Measurements from ENCODE around the gene LTBP1. TPM values are rescaled to one million over a fixed set of nuclear protein-coding genes. Genes with fewer than 3 reads are reported as not detected.

The LTBP1 gene
- total and polyA plus RNA-seq, 4 donors: 107 to 573 (median 545) TPM

GRCh38 chr2:33008716-33009115 is 62.0 kb downstream of the LTBP1 start:
- no peak overlapping the region for H3K27ac ChIP-seq (ENCODE audit: low read depth in 1 of 2, low read length in 2 of 2)
- H3K36me3 ChIP-seq (ENCODE audit: control insufficient read depth in 1 of 2, insufficient read depth in 2 of 2, low read length in 1 of 2): no peaks in the 10 kb centered on the region
- DNase-seq (no peak), ATAC-seq (ENCODE audit: low FRiP score) (no peak)
- H3K4me3 ChIP-seq (ENCODE audit: low read length in 2 of 2): no peak overlapping the region
- no peaks in the 10 kb centered on the region for H3K9me3 ChIP-seq (ENCODE audit: control insufficient read depth, low read length)
- no peaks in the 10 kb centered on the region for H3K4me1 ChIP-seq (ENCODE audit: control insufficient read depth in 1 of 2, insufficient read depth in 2 of 2, low read length in 2 of 2)
- 100% methylated on average over 1 of the region's 1 CpG for WGBS, 2 donors
- intact Hi-C loops (cut with DNase I): no loop called here
- H3K27me3 ChIP-seq (ENCODE audit: control insufficient read depth in 1 of 2, insufficient read depth in 2 of 2, low read length in 1 of 2): no peaks in the 10 kb centered on the region

- ATAC-seq (ENCODE audit: low FRiP score) (no peak), DNase-seq (no peak)
- intact Hi-C loops (cut with DNase I): no loop called here
- peaks cover 0 to 1% of the 10 kb centered on the region in 2 donors for H3K4me1 ChIP-seq (ENCODE audit: control insufficient read depth in 1 of 2, insufficient read depth in 2 of 2, low read length in 2 of 2)
- H3K27me3 ChIP-seq (ENCODE audit: control insufficient read depth in 1 of 2, insufficient read depth in 2 of 2, low read length in 1 of 2): no peaks in the 10 kb centered on the region
- H3K36me3 ChIP-seq (ENCODE audit: control insufficient read depth in 1 of 2, insufficient read depth in 2 of 2, low read length in 1 of 2): no peaks in the 10 kb centered on the region
- no peaks in the 10 kb centered on the region for H3K9me3 ChIP-seq (ENCODE audit: control insufficient read depth, low read length)
- no peak overlapping the region for H3K4me3 ChIP-seq (ENCODE audit: low read length in 2 of 2)
- WGBS, 2 donors: 98 to 99% methylated on average over 3 of the region's 3 CpGs
- no peak overlapping the region for H3K27ac ChIP-seq (ENCODE audit: low read depth in 1 of 2, low read length in 2 of 2)
Measured at GRCh38 chr2:33009249-33009648, 62.5 kb downstream of the LTBP1 start.

GRCh38 chr2:33011373-33011772 is 64.6 kb downstream of the LTBP1 start:
- Histone ChIP-seq H3K9me3 (ENCODE audit: control insufficient read depth, low read length) (no peaks in the 10 kb centered on the region), H3K4me1 (ENCODE audit: control insufficient read depth in 1 of 2, insufficient read depth in 2 of 2, low read length in 2 of 2) (peaks cover 3% of the 10 kb centered on the region in 2 donors), H3K4me3 (ENCODE audit: low read length in 2 of 2) (no peak overlapping the region), H3K27me3 (ENCODE audit: control insufficient read depth in 1 of 2, insufficient read depth in 2 of 2, low read length in 1 of 2) (no peaks in the 10 kb centered on the region), H3K36me3 (ENCODE audit: control insufficient read depth in 1 of 2, insufficient read depth in 2 of 2, low read length in 1 of 2) (no peaks in the 10 kb centered on the region), H3K27ac (ENCODE audit: low read depth in 1 of 2, low read length in 2 of 2) (no peak overlapping the region)
- 93 to 98% methylated on average over 2 of the region's 2 CpGs for WGBS, 2 donors
- ATAC-seq (ENCODE audit: low FRiP score) (no peak), DNase-seq (no peak)
- intact Hi-C loops (cut with DNase I): no loop called here

GRCh38 chr2:33011941-33012340 is 65.2 kb downstream of the LTBP1 start:
- H3K27ac ChIP-seq (ENCODE audit: low read depth in 1 of 2, low read length in 2 of 2): no peak overlapping the region
- H3K4me1 ChIP-seq (ENCODE audit: control insufficient read depth in 1 of 2, insufficient read depth in 2 of 2, low read length in 2 of 2): peaks cover 3% of the 10 kb centered on the region in 2 donors
- H3K4me3 ChIP-seq (ENCODE audit: low read length in 2 of 2): no peak overlapping the region
- whole genome bisulfite sequencing, 2 donors: 82 to 90% methylated on average over 3 of the region's 3 CpGs
- H3K27me3 ChIP-seq (ENCODE audit: control insufficient read depth in 1 of 2, insufficient read depth in 2 of 2, low read length in 1 of 2): no peaks in the 10 kb centered on the region
- ATAC-seq (ENCODE audit: low FRiP score) (no peak), DNase-seq (no peak)
- intact Hi-C loops (cut with DNase I): no loop called here
- no peaks in the 10 kb centered on the region for H3K36me3 ChIP-seq (ENCODE audit: control insufficient read depth in 1 of 2, insufficient read depth in 2 of 2, low read length in 1 of 2)
- H3K9me3 ChIP-seq (ENCODE audit: control insufficient read depth, low read length): no peaks in the 10 kb centered on the region

- no peak for ATAC-seq (ENCODE audit: low FRiP score)
- Histone ChIP-seq H3K27ac (ENCODE audit: low read depth in 1 of 2, low read length in 2 of 2) (no peak overlapping the region), H3K4me1 (ENCODE audit: control insufficient read depth in 1 of 2, insufficient read depth in 2 of 2, low read length in 2 of 2) (peaks cover 3% of the 10 kb centered on the region in 2 donors), H3K27me3 (ENCODE audit: control insufficient read depth in 1 of 2, insufficient read depth in 2 of 2, low read length in 1 of 2) (no peaks in the 10 kb centered on the region), H3K9me3 (ENCODE audit: control insufficient read depth, low read length) (no peaks in the 10 kb centered on the region), H3K36me3 (ENCODE audit: control insufficient read depth in 1 of 2, insufficient read depth in 2 of 2, low read length in 1 of 2) (no peaks in the 10 kb centered on the region), H3K4me3 (ENCODE audit: low read length in 2 of 2) (no peak overlapping the region)
- no peak for DNase-seq
- intact Hi-C loops (cut with DNase I): no loop called here
- 50 to 55% methylated on average over 3 of the region's 3 CpGs for WGBS, 2 donors
Measured at GRCh38 chr2:33013684-33014110, 66.9 kb downstream of the LTBP1 start.

- no peak for ATAC-seq (ENCODE audit: low FRiP score)
- H3K27me3 ChIP-seq (ENCODE audit: control insufficient read depth in 1 of 2, insufficient read depth in 2 of 2, low read length in 1 of 2): no peaks in the 10 kb centered on the region
- no peaks in the 10 kb centered on the region for H3K36me3 ChIP-seq (ENCODE audit: control insufficient read depth in 1 of 2, insufficient read depth in 2 of 2, low read length in 1 of 2)
- no peak for DNase-seq
- H3K9me3 ChIP-seq (ENCODE audit: control insufficient read depth, low read length): no peaks in the 10 kb centered on the region
- H3K27ac ChIP-seq (ENCODE audit: low read depth in 1 of 2, low read length in 2 of 2): no peak overlapping the region
- WGBS, 2 donors: 26 to 38% methylated on average over 2 of the region's 2 CpGs
- intact Hi-C loops (cut with DNase I): no loop called here
- peaks cover 3% of the 10 kb centered on the region in 2 donors for H3K4me1 ChIP-seq (ENCODE audit: control insufficient read depth in 1 of 2, insufficient read depth in 2 of 2, low read length in 2 of 2)
- H3K4me3 ChIP-seq (ENCODE audit: low read length in 2 of 2): no peak overlapping the region
Measured at GRCh38 chr2:33014268-33014667, 67.5 kb downstream of the LTBP1 start.

GRCh38 chr2:33015421-33016142 is 68.8 kb downstream of the LTBP1 start:
- no peak for DNase-seq
- 49 to 50% methylated on average over 4 of the region's 4 CpGs for WGBS, 2 donors
- H3K36me3 ChIP-seq (ENCODE audit: control insufficient read depth in 1 of 2, insufficient read depth in 2 of 2, low read length in 1 of 2): no peaks in the 10 kb centered on the region
- no peak overlapping the region for H3K4me3 ChIP-seq (ENCODE audit: low read length in 2 of 2)
- no peak for ATAC-seq (ENCODE audit: low FRiP score)
- H3K27me3 ChIP-seq (ENCODE audit: control insufficient read depth in 1 of 2, insufficient read depth in 2 of 2, low read length in 1 of 2): no peaks in the 10 kb centered on the region
- no peak overlapping the region for H3K27ac ChIP-seq (ENCODE audit: low read depth in 1 of 2, low read length in 2 of 2)
- intact Hi-C loops (cut with DNase I): no loop called here
- peaks cover 3% of the 10 kb centered on the region in 2 donors for H3K4me1 ChIP-seq (ENCODE audit: control insufficient read depth in 1 of 2, insufficient read depth in 2 of 2, low read length in 2 of 2)
- H3K9me3 ChIP-seq (ENCODE audit: control insufficient read depth, low read length): no peaks in the 10 kb centered on the region

- 98% methylated on average over 2 of the region's 2 CpGs for WGBS, 2 donors
- H3K4me1 ChIP-seq (ENCODE audit: control insufficient read depth in 1 of 2, insufficient read depth in 2 of 2, low read length in 2 of 2): peaks cover 3 to 4% of the 10 kb centered on the region in 2 donors
- H3K27ac ChIP-seq (ENCODE audit: low read depth in 1 of 2, low read length in 2 of 2): no peak overlapping the region
- H3K4me3 ChIP-seq (ENCODE audit: low read length in 2 of 2): no peak overlapping the region
- ATAC-seq (ENCODE audit: low FRiP score): no peak
- H3K9me3 ChIP-seq (ENCODE audit: control insufficient read depth, low read length): no peaks in the 10 kb centered on the region
- no peak for DNase-seq
- no peaks in the 10 kb centered on the region for H3K36me3 ChIP-seq (ENCODE audit: control insufficient read depth in 1 of 2, insufficient read depth in 2 of 2, low read length in 1 of 2)
- intact Hi-C loops (cut with DNase I): no loop called here
- H3K27me3 ChIP-seq (ENCODE audit: control insufficient read depth in 1 of 2, insufficient read depth in 2 of 2, low read length in 1 of 2): no peaks in the 10 kb centered on the region
Measured at GRCh38 chr2:33018271-33018670, 71.5 kb downstream of the LTBP1 start.

- no peaks in the 10 kb centered on the region for H3K36me3 ChIP-seq (ENCODE audit: control insufficient read depth in 1 of 2, insufficient read depth in 2 of 2, low read length in 1 of 2)
- 95 to 96% methylated on average over 7 of the region's 7 CpGs for WGBS, 2 donors
- H3K9me3 ChIP-seq (ENCODE audit: control insufficient read depth, low read length): peaks cover under 1% of the 10 kb centered on the region
- intact Hi-C loops (cut with DNase I): no loop called here
- DNase-seq: no peak
- no peaks in the 10 kb centered on the region for H3K27me3 ChIP-seq (ENCODE audit: control insufficient read depth in 1 of 2, insufficient read depth in 2 of 2, low read length in 1 of 2)
- H3K27ac ChIP-seq (ENCODE audit: low read depth in 1 of 2, low read length in 2 of 2): peak overlapping the region in 1 of 2 donors; percentile 23
- no peak overlapping the region for H3K4me3 ChIP-seq (ENCODE audit: low read length in 2 of 2)
- ATAC-seq (ENCODE audit: low FRiP score): no peak
- peaks cover under 1 to 1% of the 10 kb centered on the region in 2 donors for H3K4me1 ChIP-seq (ENCODE audit: control insufficient read depth in 1 of 2, insufficient read depth in 2 of 2, low read length in 2 of 2)
Measured at GRCh38 chr2:33019796-33020195, 73.0 kb downstream of the LTBP1 start.

Measured in aorta (tissue), 5 donors.